ENCODE measurements around the gene AGAP2. TPM values are rescaled to one million over a fixed set of nuclear protein-coding genes. Genes with fewer than 3 reads are reported as not detected.

AGAP2 gene
- total RNA-seq, 1 experiment from 2014 or later, result 2.0 TPM

GRCh38 chr12:57783861-57784260 is 45.3 kb upstream of the AGAP2 start:
- Mint-ChIP-seq H3K36me3 (peaks cover 35% of the 10 kb centered on the region), H3K4me1 (peaks cover 4% of the 10 kb centered on the region; the same call in 1 of the 2 replicates), H3K27me3 (ENCODE audit: low read depth) (no peaks in the 10 kb centered on the region), H3K9me3 (no peaks in the 10 kb centered on the region), H3K4me3 (peak overlapping the region; percentile 63), H3K27ac (no peak overlapping the region)
- no peak for DNase-seq (ENCODE audit: low spot score)
- TF ChIP-seq SMAD4 (CRISPR knock-in tag; IDR thresholded peaks at IDR 0.05) (no peak), ZSCAN18 (CRISPR knock-in tag; IDR thresholded peaks at IDR 0.05) (no peak), TEAD4 (CRISPR knock-in tag; IDR thresholded peaks at IDR 0.05) (no peak), GRHL2 (CRISPR knock-in tag; IDR thresholded peaks at IDR 0.05; ENCODE audit: insufficient replicate concordance, severe bottlenecking) (no peak), CREM (CRISPR knock-in tag; IDR thresholded peaks at IDR 0.05) (no peak), HMGA2 (CRISPR knock-in tag; IDR thresholded peaks at IDR 0.05) (no peak), GABPB1 (CRISPR knock-in tag; IDR thresholded peaks at IDR 0.05) (no peak), ESRRA (CRISPR knock-in tag; IDR thresholded peaks at IDR 0.05; ENCODE audit: borderline replicate concordance) (no peak), MXD4 (CRISPR knock-in tag; IDR thresholded peaks at IDR 0.05; ENCODE audit: borderline replicate concordance) (no peak), AR (CRISPR knock-in tag; IDR thresholded peaks at IDR 0.05) (no peak), NFYB (CRISPR knock-in tag; conservative IDR thresholded peaks at IDR 0.05; ENCODE audit: low read depth) (no peak), ZNF317 (CRISPR knock-in tag; IDR thresholded peaks at IDR 0.05; ENCODE audit: borderline replicate concordance, low read depth) (no peak), TEAD1 (CRISPR knock-in tag; IDR thresholded peaks at IDR 0.05) (no peak), ATF1 (CRISPR knock-in tag; IDR thresholded peaks at IDR 0.05) (no peak)
- TF ChIP-seq, protein P1, sequence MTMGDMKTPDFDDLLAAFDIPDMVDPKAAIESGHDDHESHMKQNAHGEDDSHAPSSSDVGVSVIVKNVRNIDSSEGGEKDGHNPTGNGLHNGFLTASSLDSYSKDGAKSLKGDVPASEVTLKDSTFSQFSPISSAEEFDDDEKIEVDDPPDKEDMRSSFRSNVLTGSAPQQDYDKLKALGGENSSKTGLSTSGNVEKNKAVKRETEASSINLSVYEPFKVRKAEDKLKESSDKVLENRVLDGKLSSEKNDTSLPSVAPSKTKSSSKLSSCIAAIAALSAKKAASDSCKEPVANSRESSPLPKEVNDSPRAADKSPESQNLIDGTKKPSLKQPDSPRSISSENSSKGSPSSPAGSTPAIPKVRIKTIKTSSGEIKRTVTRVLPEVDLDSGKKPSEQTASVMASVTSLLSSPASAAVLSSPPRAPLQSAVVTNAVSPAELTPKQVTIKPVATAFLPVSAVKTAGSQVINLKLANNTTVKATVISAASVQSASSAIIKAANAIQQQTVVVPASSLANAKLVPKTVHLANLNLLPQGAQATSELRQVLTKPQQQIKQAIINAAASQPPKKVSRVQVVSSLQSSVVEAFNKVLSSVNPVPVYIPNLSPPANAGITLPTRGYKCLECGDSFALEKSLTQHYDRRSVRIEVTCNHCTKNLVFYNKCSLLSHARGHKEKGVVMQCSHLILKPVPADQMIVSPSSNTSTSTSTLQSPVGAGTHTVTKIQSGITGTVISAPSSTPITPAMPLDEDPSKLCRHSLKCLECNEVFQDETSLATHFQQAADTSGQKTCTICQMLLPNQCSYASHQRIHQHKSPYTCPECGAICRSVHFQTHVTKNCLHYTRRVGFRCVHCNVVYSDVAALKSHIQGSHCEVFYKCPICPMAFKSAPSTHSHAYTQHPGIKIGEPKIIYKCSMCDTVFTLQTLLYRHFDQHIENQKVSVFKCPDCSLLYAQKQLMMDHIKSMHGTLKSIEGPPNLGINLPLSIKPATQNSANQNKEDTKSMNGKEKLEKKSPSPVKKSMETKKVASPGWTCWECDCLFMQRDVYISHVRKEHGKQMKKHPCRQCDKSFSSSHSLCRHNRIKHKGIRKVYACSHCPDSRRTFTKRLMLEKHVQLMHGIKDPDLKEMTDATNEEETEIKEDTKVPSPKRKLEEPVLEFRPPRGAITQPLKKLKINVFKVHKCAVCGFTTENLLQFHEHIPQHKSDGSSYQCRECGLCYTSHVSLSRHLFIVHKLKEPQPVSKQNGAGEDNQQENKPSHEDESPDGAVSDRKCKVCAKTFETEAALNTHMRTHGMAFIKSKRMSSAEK (CRISPR knock-in tag; IDR thresholded peaks at IDR 0.05; ENCODE audit: borderline replicate concordance), result no peak
- TF ChIP-seq, protein P2, sequence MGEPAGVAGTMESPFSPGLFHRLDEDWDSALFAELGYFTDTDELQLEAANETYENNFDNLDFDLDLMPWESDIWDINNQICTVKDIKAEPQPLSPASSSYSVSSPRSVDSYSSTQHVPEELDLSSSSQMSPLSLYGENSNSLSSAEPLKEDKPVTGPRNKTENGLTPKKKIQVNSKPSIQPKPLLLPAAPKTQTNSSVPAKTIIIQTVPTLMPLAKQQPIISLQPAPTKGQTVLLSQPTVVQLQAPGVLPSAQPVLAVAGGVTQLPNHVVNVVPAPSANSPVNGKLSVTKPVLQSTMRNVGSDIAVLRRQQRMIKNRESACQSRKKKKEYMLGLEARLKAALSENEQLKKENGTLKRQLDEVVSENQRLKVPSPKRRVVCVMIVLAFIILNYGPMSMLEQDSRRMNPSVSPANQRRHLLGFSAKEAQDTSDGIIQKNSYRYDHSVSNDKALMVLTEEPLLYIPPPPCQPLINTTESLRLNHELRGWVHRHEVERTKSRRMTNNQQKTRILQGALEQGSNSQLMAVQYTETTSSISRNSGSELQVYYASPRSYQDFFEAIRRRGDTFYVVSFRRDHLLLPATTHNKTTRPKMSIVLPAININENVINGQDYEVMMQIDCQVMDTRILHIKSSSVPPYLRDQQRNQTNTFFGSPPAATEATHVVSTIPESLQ (CRISPR knock-in tag; IDR thresholded peaks at IDR 0.05), result no peak
- no peak for ATAC-seq
- ChIA-PET CTCF (interaction anchor here (1.0 to 1.7 kb wide), 3 partner anchors 24 to 31 kb away, joined by 6 to 13 read pairs (median 8); no protein-coding TSS in a partner anchor), POLR2A (no interaction called here)
